SJSA1 (cell line): ENCODE measurements around the gene SYTL1. TPM values are rescaled to one million over a fixed set of nuclear protein-coding genes. Genes with fewer than 3 reads are reported as not detected.

Experiments used
- DNase-seq, 2 experiments: peaks; one replicate each; pipeline ENCODE4 v3.0.0-alpha.2; 2015 to 2020; ENCODE audit warnings: low spot score in 2 of 2, low read depth in 1 of 2
- H3K27ac ChIP-seq: fragments of 250-450 bp; sonication (Bioruptor Pico); 2 replicates; pipeline ENCODE4 v1.5.1; 2020; ENCODE audit warnings: mild to moderate bottlenecking, moderate library complexity
- H3K27me3 ChIP-seq: fragments of 250-450 bp; sonication (Bioruptor Pico); replicated peaks from 2 replicates; pipeline ENCODE4 v1.5.1; 2020; ENCODE audit warnings: mild to moderate bottlenecking, moderate library complexity
- H3K36me3 ChIP-seq: fragments of 250-450 bp; sonication (Bioruptor Pico); 2 replicates; pipeline ENCODE4 v1.5.1; 2020; ENCODE audit warnings: mild to moderate bottlenecking
- H3K4me1 ChIP-seq: fragments of 250-450 bp; sonication (Bioruptor Pico); replicated peaks from 2 replicates; pipeline ENCODE4 v1.6.1; 2021; ENCODE audit warnings: mild to moderate bottlenecking
- H3K4me3 ChIP-seq: fragments of 250-450 bp; sonication (Bioruptor Pico); 2 replicates; pipeline ENCODE4 v1.5.1; 2020; ENCODE audit warnings: mild to moderate bottlenecking
- H3K9me3 ChIP-seq: fragments of 250-450 bp; sonication (Bioruptor Pico); replicated peaks from 2 replicates; pipeline ENCODE4 v1.5.1; 2020; ENCODE audit warnings: mild to moderate bottlenecking
- total RNA-seq: library from RNA; depleted of rRNA; stranded (reverse); fragments of >200 nt; shearing (Covaris generic); gene quantifications from 2 replicates; pipeline ENCODE4 v1.2.3, GENCODE V29; 2014

Gene SYTL1
- total RNA-seq, 1 experiment from 2014 or later, result 1.1 TPM

DNA sequence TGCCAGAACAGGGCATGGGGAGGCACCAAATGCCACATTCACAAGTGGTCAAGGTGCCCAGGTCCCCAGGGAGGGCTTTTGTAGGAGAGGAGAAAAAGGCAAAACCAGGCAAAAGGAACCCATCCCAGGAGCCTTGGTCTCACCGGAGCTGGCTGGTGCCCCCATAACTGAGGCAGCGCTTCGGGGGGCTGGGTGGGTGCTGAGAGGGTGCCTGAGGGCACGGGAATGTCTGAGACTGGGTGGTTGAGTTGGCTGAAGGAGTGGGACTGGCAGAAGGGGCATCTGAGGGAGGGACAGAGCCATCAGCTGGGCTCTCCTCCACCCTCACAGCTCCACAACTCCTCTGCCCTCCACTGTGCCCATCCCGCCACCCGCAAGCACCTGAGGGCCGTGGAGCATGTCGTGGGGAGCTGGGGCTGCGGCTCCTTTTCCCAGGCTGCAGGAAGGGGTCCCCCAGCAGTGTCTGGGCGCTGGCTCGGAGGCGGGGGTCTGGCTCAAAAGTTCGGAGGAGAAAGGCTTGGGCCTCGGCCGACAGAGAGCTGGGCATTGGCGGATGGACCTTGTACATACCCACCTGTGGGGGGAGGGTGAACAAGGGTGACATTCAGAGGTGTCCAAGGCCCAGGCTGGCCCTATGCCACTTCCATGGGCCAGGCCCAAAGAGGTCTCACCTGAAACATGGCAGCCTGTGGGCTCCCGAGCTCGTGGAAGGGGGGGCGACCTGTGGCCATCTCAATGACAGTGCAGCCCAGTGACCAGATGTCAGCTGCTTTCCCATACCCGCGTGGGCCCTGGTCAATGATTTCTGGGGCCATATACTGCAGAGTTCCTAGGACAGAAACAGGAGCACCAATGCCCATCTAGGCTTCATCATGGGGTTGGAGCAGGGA is 16.5 kb downstream of the SYTL1 start:
- no peak overlapping the region for H3K27ac ChIP-seq
- H3K4me3 ChIP-seq, result no peak overlapping the region
- no peaks in the 10 kb centered on the region for H3K27me3 ChIP-seq
- peaks cover 56% of the 10 kb centered on the region for H3K36me3 ChIP-seq
- DNase-seq, result no peak
- H3K9me3 ChIP-seq, result no peaks in the 10 kb centered on the region
- H3K4me1 ChIP-seq, result no peaks in the 10 kb centered on the region

GRCh38 chr1:27358928-27359313 is 17.1 kb downstream of the SYTL1 start:
- H3K27ac ChIP-seq, result no peak overlapping the region
- peaks cover 62% of the 10 kb centered on the region for H3K36me3 ChIP-seq
- H3K9me3 ChIP-seq, result no peaks in the 10 kb centered on the region
- no peaks in the 10 kb centered on the region for H3K27me3 ChIP-seq
- H3K4me1 ChIP-seq, result no peaks in the 10 kb centered on the region
- no peak for DNase-seq
- no peak overlapping the region for H3K4me3 ChIP-seq

DNA sequence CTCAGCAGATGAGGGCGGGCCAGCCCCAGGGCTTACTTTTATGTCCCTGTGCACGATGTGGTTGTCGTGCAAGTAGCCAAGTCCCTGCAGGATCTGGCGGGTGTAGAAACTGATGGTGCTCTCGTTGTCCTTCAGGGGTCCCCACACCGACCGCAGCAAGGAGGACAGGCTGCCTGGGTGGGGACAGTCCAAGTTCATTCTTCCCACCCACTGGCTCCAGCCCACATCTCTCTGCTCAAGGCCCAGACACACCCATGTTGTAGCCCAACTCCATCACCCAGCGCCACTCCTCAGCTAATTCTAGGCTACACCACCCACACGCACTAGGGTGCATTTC is 18.0 kb downstream of the SYTL1 start:
- Histone ChIP-seq H3K9me3 (no peaks in the 10 kb centered on the region), H3K27ac (no peak overlapping the region), H3K4me3 (no peak overlapping the region), H3K36me3 (peaks cover 71% of the 10 kb centered on the region), H3K27me3 (no peaks in the 10 kb centered on the region), H3K4me1 (peaks cover 3% of the 10 kb centered on the region)
- no peak for DNase-seq

- H3K27ac ChIP-seq, result no peak overlapping the region
- H3K4me3 ChIP-seq, result no peak overlapping the region
- H3K27me3 ChIP-seq, result no peaks in the 10 kb centered on the region
- H3K4me1 ChIP-seq, result peaks cover 9% of the 10 kb centered on the region
- no peaks in the 10 kb centered on the region for H3K9me3 ChIP-seq
- peaks cover 69% of the 10 kb centered on the region for H3K36me3 ChIP-seq
- DNase-seq, result no peak
Observed at GRCh38 chr1:27360159-27361043, 18.6 kb downstream of the SYTL1 start.

GRCh38 chr1:27361044-27361402 is 19.2 kb downstream of the SYTL1 start:
- Histone ChIP-seq H3K9me3 (no peaks in the 10 kb centered on the region), H3K4me3 (no peak overlapping the region), H3K36me3 (peaks cover 63% of the 10 kb centered on the region), H3K27me3 (no peaks in the 10 kb centered on the region), H3K4me1 (peaks cover 9% of the 10 kb centered on the region), H3K27ac (no peak overlapping the region)
- no peak for DNase-seq

- no peak overlapping the region for H3K4me3 ChIP-seq
- H3K4me1 ChIP-seq, result peaks cover 9% of the 10 kb centered on the region
- no peaks in the 10 kb centered on the region for H3K27me3 ChIP-seq
- no peak for DNase-seq
- H3K27ac ChIP-seq, result no peak overlapping the region
- H3K36me3 ChIP-seq, result peaks cover 59% of the 10 kb centered on the region
- no peaks in the 10 kb centered on the region for H3K9me3 ChIP-seq
Observed at GRCh38 chr1:27361553-27361952, 19.7 kb downstream of the SYTL1 start.

DNA sequence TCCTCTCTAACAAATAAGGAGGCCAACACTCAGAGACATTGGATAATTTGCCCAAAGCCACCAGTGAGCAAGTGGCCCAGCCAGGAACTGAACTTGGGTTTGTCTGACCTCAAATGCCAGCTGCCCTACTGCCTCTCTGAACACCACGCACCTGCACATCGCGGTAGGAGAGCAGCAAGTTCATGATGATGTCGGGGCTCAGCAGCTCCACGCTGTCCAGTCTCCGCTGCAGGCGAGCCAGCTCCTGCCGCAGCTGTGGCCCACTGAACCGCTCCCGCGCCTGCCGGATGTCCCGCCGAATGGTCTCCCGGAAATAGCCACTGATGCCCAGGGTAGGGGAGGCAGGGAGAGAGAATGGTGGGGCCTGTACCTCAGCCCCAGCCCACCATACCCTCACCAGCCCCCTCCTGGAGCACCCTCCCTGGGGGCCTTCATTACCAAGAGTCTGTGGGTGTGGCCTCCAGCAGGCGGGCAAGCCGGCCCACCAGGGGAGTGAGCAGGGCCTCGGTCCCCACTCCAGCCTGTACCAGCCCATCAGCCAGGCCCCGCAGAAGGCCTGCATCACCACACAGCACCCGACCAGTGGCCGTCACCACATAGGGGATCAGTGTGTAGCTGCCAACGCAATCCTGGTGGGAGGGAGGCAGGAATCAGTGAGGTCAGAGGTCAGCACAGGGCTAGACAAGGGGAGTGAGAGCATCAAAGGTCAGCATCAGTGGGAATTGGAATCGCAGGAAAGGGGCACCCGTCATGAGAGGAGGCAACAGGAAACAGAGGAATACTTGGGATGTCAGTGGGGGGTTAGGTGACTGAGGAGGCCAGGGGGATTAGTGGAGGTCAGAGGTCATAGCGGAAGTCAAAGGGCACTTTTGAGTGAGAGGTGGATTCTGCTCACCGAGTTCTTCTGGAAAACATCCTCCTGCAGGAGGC is 22.2 kb downstream of the SYTL1 start:
- Histone ChIP-seq H3K27ac (no peak overlapping the region), H3K36me3 (peaks cover 42% of the 10 kb centered on the region), H3K4me1 (peaks cover 17% of the 10 kb centered on the region), H3K4me3 (no peak overlapping the region), H3K9me3 (no peaks in the 10 kb centered on the region), H3K27me3 (no peaks in the 10 kb centered on the region)
- DNase-seq, result no peak

DNA sequence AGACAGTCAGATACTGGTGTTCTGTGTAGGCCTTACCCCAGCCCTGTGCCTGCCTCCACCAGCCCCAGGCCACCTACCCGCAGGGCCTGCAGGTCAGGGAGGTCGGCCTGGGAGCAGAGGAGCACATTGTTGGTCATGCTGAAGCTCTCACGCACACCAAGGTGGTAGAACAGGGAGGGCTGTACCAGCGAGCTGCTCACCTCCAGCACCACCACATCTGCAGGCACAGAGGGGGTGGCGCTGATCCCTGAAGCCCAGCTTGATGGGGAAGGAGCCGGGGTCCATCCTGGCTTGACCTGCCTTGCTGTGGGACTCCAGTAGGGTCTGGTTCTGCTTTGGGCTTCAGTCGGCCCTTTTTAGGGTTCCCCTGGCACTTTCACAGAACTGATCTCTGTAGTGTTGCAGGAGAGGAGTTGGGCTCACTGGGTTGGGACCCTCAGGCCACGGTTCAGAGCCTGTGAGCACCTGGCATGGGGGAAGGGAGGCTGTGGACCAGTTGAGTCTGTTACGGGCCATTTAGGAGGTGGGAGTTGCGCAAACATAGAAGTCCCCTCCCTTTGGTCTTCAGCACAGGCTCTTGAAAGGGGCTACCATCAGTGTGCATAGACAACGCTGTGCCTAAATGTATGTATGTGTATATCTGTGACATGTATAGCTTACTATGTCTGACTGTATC is 23.0 kb downstream of the SYTL1 start:
- Histone ChIP-seq H3K36me3 (peaks cover 40% of the 10 kb centered on the region), H3K4me3 (peak overlapping the region; percentile 70), H3K27ac (no peak overlapping the region; the same call in 1 of the 2 replicates), H3K4me1 (peaks cover 17% of the 10 kb centered on the region), H3K9me3 (no peaks in the 10 kb centered on the region), H3K27me3 (no peaks in the 10 kb centered on the region)
- no peak for DNase-seq

GRCh38 chr1:27365372-27366112 is 23.7 kb downstream of the SYTL1 start:
- Histone ChIP-seq H3K27me3 (no peaks in the 10 kb centered on the region), H3K4me1 (peaks cover 17% of the 10 kb centered on the region), H3K27ac (peak overlapping the region; percentile 59), H3K36me3 (peaks cover 38% of the 10 kb centered on the region), H3K4me3 (peak overlapping the region; percentile 70), H3K9me3 (no peaks in the 10 kb centered on the region)
- peak; percentile 91 to 95 for DNase-seq

- H3K27me3 ChIP-seq, result no peaks in the 10 kb centered on the region
- peak; percentile 89 to 91 for DNase-seq
- no peaks in the 10 kb centered on the region for H3K9me3 ChIP-seq
- H3K4me1 ChIP-seq, result peaks cover 17% of the 10 kb centered on the region
- H3K4me3 ChIP-seq, result peak overlapping the region; percentile 70
- peaks cover 32% of the 10 kb centered on the region for H3K36me3 ChIP-seq
- H3K27ac ChIP-seq, result peak overlapping the region; percentile 59
Observed at GRCh38 chr1:27366113-27366410, 24.2 kb downstream of the SYTL1 start.

DNA sequence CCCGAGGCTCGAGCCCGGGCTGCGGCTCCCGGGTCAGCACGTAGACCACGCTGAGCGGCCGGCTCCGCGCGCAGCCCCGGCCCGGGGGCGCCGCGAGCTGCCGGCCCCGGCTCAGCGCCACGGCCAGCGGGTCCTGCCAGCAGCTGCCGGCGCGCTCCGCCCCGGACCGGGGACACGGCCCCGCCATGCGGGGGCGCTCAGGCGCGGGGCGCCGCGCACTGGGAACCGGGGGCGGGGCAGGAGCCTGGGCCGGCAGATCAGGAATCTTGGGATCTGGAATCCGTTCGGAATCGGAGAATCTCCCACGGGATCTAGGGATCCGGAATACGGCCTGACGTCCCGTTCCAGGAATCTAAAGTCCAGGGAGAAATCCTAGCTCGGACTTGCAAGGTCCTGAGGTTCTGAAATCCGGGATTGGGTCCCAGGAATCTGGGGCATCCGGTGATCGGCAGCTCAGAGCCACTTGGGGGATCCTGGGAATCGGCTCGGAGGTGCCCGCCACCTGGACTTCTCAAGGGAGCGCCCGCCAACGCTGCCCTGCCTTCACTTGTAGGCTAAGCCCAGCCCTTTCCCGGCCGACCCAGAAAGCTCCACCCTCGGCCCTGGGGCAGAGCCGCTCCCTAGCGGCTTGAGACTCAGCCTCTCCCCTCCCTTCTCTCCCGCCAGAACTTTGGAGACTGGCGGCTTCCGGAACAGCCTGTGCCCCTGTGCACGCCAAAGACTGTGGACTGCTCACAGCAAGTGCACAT is 24.8 kb downstream of the SYTL1 start, which contains the start of gene MAP3K6:
Gene MAP3K6 (minus strand): TSS at position 551 of the 749 bp plus-strand sequence. CDS start 364 bp downstream, at position 187.
- H3K27ac ChIP-seq, result peak within 1 kb of the TSS; percentile 82
- H3K27me3 ChIP-seq, result no peaks in the 10 kb centered on the region
- peaks cover 29% of the 10 kb centered on the region for H3K36me3 ChIP-seq
- H3K4me3 ChIP-seq, result peak within 1 kb of the TSS; percentile 70
- H3K9me3 ChIP-seq, result no peaks in the 10 kb centered on the region
- peaks cover 17% of the 10 kb centered on the region for H3K4me1 ChIP-seq
- DNase-seq, result peak; percentile 76 to 86

DNA sequence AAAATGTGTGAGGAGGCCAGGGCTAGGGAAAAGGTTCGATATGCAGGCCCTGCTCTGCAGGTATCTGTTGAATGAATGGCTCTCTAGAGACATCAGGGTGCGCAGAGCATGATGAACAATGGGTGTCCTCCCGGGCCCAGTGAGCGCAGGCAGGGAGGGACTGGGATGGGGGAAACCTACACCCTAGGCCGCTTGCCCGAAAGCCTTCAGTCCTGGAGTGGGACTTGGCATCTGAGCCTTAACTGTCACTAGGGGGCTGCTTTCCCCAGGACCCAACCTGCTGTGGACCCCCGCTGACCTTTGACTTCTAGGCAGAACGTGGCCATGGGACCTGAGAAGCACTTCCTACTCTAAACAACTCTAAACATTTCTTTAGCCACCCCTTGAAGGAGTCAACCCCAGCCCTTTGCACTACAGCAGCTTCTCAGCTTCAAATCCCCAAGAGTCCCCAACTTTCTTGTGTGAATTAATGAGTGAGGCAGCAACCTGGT is 25.4 kb downstream of the SYTL1 start:
- Histone ChIP-seq H3K27me3 (no peaks in the 10 kb centered on the region), H3K27ac (peak overlapping the region; percentile 82; the same call in 1 of the 2 replicates), H3K4me1 (peaks cover 17% of the 10 kb centered on the region), H3K4me3 (peak overlapping the region; percentile 70), H3K36me3 (peaks cover 23% of the 10 kb centered on the region), H3K9me3 (no peaks in the 10 kb centered on the region)
- DNase-seq, result no peak
